Measurements from ENCODE around the gene ARHGEF16.

DNA sequence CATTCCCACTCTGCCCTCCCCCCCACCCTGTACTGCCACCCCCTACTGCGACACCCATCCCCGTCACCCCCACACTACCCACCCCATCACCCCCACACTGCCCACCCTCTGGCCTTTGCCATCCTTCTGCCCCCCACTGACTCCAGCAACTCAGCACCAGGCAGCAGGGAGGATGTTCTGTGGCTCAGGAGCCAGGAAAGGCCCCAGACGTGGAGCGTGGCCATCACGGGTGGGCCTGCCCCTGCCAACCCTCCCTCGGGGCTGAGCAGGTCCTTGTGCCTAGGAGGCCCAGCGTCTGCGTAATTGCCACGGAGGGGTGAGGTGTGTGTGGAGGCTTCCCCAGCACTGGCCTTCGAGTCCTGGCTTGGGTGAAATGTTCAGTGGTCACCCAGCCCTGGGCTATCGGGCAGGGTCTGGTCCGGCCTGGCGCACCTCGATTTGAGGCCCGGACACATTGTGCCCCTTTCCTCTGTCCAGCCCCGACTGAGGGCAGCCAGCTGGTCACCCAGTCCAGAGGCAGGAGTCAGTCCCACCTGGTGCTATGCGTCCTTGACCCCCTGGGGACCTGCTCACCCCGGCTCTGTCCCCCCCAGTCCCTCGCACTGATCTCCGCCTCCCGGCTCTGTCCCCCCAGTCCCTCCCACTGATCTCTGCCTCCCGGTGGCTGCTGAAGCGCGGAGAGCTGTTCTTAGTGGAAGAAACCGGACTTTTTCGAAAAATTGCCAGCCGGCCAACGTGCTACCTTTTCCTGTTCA lies 23.0 kb downstream of the ARHGEF16 start:
- TF ChIP-seq POLR2A (IDR thresholded peaks at IDR 0.05) (no peak), POLR2AphosphoS5 (IDR thresholded peaks at IDR 0.05) (no peak), EP300 (IDR thresholded peaks at IDR 0.05) (no peak)
- TF ChIP-seq, protein P1, sequence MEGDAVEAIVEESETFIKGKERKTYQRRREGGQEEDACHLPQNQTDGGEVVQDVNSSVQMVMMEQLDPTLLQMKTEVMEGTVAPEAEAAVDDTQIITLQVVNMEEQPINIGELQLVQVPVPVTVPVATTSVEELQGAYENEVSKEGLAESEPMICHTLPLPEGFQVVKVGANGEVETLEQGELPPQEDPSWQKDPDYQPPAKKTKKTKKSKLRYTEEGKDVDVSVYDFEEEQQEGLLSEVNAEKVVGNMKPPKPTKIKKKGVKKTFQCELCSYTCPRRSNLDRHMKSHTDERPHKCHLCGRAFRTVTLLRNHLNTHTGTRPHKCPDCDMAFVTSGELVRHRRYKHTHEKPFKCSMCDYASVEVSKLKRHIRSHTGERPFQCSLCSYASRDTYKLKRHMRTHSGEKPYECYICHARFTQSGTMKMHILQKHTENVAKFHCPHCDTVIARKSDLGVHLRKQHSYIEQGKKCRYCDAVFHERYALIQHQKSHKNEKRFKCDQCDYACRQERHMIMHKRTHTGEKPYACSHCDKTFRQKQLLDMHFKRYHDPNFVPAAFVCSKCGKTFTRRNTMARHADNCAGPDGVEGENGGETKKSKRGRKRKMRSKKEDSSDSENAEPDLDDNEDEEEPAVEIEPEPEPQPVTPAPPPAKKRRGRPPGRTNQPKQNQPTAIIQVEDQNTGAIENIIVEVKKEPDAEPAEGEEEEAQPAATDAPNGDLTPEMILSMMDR (IDR thresholded peaks at IDR 0.05), result no peak

Data from suprapubic skin (tissue), 4 donors.